Nephron progenitor cell (in vitro differentiated cells): ENCODE measurements around the gene CCDC70.

ENCODE experiments used
- DNase-seq: peaks from one replicate; pipeline ENCODE4 v3.0.0; 2021
- H3K27ac Mint-ChIP-seq: 2 replicates; pipeline ENCODE4 v1.8.0; 2021; ENCODE audit warnings: mild to moderate bottlenecking, moderate library complexity, mixed read lengths
- H3K27me3 Mint-ChIP-seq: 2 replicates; pipeline ENCODE4 v1.8.0; 2021; ENCODE audit warnings: mild to moderate bottlenecking, low read depth, mixed read lengths; ENCODE audit not compliant: poor library complexity
- H3K36me3 Mint-ChIP-seq: 2 replicates; pipeline ENCODE4 v1.8.0; 2021; ENCODE audit warnings: low read depth, mixed read lengths
- H3K4me1 Mint-ChIP-seq: 2 replicates; pipeline ENCODE4 v1.8.0; 2021; ENCODE audit warnings: mixed read lengths
- H3K4me3 Mint-ChIP-seq: 2 replicates; pipeline ENCODE4 v1.8.0; 2021; ENCODE audit warnings: mild to moderate bottlenecking, moderate library complexity, mixed read lengths
- H3K9me3 Mint-ChIP-seq: 2 replicates; pipeline ENCODE4 v1.8.0; 2021; ENCODE audit warnings: mild to moderate bottlenecking, moderate library complexity, mixed read lengths
- TF ChIP-seq, protein P1 (sequence below): fragments of 200-600 bp; sonication (generic); IDR thresholded peaks from 2 replicates; pipeline ENCODE4 v1.5.0; 2021; ENCODE audit warnings: antibody characterized with exemption

CCDC70 gene

DNA sequence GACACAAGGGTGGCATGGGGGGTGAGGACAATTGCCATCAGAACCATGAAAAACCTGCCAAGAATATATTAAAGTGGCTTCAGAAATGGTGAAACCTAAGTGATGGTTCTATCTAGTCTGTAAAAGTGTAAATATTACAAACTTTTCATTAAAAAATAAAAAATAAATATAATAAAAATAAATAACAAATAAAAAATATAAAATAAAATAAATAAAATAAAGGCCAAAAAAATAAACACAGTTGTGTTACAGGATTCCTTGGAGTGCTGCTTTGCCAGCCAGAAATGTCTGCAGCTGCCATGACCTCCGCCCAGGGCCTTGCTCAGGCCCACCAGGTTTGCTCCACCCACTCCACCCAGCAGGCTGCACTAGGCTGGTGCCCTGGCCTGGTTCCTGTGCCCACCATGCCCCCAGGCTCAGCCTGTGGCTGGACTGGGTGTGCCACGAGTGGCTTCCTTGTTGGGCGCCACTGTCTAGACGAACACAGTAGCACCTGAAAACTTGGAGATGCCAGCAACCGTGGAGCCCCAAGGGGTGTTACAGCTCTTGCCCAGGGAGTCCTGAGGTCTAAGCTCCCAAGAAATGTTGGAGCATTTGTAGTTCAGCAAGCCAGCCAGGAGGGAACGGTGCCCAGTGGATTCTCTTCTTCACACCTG is 20.9 kb downstream of the CCDC70 start:
- H3K4me3 Mint-ChIP-seq: no peak overlapping the region
- no peak overlapping the region for H3K27ac Mint-ChIP-seq
- no peak for DNase-seq
- H3K4me1 Mint-ChIP-seq: peaks cover 22% of the 10 kb centered on the region
- H3K9me3 Mint-ChIP-seq: peaks cover 10% of the 10 kb centered on the region
- H3K36me3 Mint-ChIP-seq: no peaks in the 10 kb centered on the region
- TF ChIP-seq, protein P1, sequence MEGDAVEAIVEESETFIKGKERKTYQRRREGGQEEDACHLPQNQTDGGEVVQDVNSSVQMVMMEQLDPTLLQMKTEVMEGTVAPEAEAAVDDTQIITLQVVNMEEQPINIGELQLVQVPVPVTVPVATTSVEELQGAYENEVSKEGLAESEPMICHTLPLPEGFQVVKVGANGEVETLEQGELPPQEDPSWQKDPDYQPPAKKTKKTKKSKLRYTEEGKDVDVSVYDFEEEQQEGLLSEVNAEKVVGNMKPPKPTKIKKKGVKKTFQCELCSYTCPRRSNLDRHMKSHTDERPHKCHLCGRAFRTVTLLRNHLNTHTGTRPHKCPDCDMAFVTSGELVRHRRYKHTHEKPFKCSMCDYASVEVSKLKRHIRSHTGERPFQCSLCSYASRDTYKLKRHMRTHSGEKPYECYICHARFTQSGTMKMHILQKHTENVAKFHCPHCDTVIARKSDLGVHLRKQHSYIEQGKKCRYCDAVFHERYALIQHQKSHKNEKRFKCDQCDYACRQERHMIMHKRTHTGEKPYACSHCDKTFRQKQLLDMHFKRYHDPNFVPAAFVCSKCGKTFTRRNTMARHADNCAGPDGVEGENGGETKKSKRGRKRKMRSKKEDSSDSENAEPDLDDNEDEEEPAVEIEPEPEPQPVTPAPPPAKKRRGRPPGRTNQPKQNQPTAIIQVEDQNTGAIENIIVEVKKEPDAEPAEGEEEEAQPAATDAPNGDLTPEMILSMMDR: no peak
- peaks cover 18% of the 10 kb centered on the region for H3K27me3 Mint-ChIP-seq

DNA sequence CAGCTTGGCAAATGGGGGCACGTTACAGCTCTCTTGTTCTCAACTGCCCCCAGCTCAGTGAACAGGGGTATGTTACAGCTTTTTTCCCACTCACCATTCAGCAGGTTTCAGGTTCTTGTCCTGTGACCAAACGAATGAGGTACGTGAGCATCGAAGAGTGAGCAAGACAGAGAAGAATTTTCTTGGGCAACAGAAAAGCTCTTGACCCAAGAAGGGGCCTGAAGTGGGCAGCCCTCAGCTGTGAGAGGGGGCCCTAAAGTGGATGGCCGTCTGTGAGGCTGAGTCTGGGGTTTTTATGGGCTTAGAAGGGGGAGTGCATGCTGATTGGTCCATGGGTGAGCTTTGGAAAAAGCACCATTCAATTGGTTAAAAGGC is 21.4 kb downstream of the CCDC70 start:
- peaks cover 18% of the 10 kb centered on the region for H3K27me3 Mint-ChIP-seq
- DNase-seq: no peak
- no peaks in the 10 kb centered on the region for H3K36me3 Mint-ChIP-seq
- H3K4me3 Mint-ChIP-seq: no peak overlapping the region
- H3K4me1 Mint-ChIP-seq: peaks cover 17% of the 10 kb centered on the region
- H3K27ac Mint-ChIP-seq: no peak overlapping the region
- peaks cover 10% of the 10 kb centered on the region for H3K9me3 Mint-ChIP-seq
- TF ChIP-seq, protein P1: no peak

DNA sequence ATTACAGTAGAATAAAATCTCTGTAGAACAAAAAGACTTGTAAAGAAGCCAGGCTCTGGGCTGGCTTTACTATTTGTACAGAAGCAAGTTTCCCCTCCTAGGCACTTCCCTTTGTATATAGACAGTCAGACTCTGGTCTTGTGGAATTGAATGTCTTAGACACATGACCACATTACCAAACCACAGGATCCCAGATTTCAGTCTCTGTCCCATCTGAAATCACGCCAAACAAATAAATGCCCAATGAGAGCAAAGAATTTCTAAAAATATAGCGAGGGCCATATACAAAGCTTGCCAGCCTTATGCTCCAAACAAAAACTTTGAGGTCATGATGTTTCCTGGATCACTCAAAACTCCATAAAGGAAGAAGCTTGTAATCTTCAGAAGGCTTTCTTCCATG is 23.9 kb downstream of the CCDC70 start:
- TF ChIP-seq, protein P1: no peak
- peaks cover 23% of the 10 kb centered on the region for H3K9me3 Mint-ChIP-seq
- no peak overlapping the region for H3K4me3 Mint-ChIP-seq
- DNase-seq: no peak
- peaks cover 18% of the 10 kb centered on the region for H3K27me3 Mint-ChIP-seq
- no peaks in the 10 kb centered on the region for H3K36me3 Mint-ChIP-seq
- H3K4me1 Mint-ChIP-seq: peaks cover 4% of the 10 kb centered on the region
- H3K27ac Mint-ChIP-seq: no peak overlapping the region

DNA sequence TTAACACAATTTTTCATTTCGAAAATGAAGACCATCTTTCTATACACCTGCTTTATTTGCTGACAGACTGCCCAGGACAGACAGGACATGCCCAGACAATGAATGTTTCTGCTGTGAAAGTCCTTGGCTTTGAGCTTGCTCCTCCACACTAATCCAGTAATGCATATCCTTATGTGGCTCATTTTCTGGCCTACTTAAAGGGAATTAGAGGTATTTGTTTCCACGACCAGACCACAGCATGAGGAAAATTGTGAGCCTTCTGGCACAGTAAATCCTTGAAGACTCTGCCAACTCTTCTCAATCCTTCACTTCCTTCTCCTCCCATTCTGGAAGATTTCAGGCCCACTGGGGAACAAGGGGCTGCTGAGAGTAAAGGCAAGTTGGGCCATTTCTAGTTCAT is 25.7 kb downstream of the CCDC70 start:
- no peaks in the 10 kb centered on the region for H3K36me3 Mint-ChIP-seq
- H3K4me3 Mint-ChIP-seq: no peak overlapping the region
- H3K27me3 Mint-ChIP-seq: peaks cover 18% of the 10 kb centered on the region
- no peak for DNase-seq
- H3K9me3 Mint-ChIP-seq: peaks cover 13% of the 10 kb centered on the region
- no peak overlapping the region for H3K27ac Mint-ChIP-seq
- peaks cover 4% of the 10 kb centered on the region for H3K4me1 Mint-ChIP-seq
- TF ChIP-seq, protein P1: no peak

DNA sequence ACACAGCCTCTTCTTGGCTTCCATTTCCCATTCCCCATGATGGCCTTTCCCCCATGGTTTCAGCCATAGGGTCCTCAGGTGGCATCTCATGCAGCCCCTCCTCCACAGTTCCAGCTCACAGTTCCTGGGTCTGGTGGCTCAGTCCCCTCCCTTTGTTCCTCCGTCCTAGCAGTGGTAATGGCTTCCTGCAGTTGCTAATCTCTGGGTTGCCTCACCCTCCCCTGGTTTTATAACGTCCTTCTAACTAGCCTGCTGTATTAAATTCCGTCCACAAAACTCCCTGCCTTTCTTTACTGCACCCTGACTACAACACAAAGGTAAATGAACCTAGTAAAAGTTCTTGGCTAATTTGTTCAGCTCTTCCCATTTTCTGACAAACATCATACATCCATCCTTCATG is 30.9 kb downstream of the CCDC70 start:
- no peak for DNase-seq
- Mint-ChIP-seq H3K27me3 (peaks cover 7% of the 10 kb centered on the region), H3K4me3 (no peak overlapping the region), H3K36me3 (no peaks in the 10 kb centered on the region), H3K9me3 (peaks cover 13% of the 10 kb centered on the region), H3K27ac (no peak overlapping the region), H3K4me1 (peaks cover 29% of the 10 kb centered on the region)
- TF ChIP-seq, protein P1: no peak

DNA sequence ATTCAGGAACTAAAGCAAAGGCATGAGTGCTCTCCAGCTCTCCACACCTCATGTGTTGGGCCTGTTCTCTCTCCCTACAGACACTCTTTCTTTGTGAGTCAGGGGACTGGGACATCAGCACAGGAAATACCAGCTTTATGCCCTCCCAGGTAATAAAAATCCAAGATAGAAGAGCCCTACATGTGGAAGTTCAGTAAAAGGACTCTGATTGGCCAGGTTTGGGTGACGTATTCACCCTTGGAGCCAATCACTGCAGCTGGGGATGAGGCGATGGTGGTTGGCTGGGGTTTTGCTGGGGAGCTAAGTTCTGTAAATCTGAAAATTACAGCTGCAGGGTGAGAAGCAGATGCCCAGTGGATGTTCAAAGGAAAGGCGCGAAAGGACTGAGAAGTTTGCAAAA is 32.5 kb downstream of the CCDC70 start:
- no peak for DNase-seq
- Mint-ChIP-seq H3K27ac (no peak overlapping the region), H3K4me3 (no peak overlapping the region), H3K36me3 (no peaks in the 10 kb centered on the region), H3K27me3 (peaks cover 11% of the 10 kb centered on the region), H3K9me3 (peaks cover 8% of the 10 kb centered on the region), H3K4me1 (peaks cover 29% of the 10 kb centered on the region)
- TF ChIP-seq, protein P1: no peak
